Keratinocyte (primary cell): ENCODE results near the gene PNRC1. TPM values are rescaled to one million over a fixed set of nuclear protein-coding genes. Genes with fewer than 3 reads are reported as not detected.
"Not testable (repeated sequence)": the region's sequence is repeated elsewhere in the genome, so short reads cannot be mapped to it uniquely, and the experiment has no call there.

ENCODE experiments used
- DNase-seq: peaks from one replicate; pipeline ENCODE4 v3.0.0-alpha.2; 2011; ENCODE audit warnings: low read depth, missing footprints, low spot score
- FAIRE-seq: peaks from 2 replicates; lab custom pipeline; 2011; peaks lifted over from hg19 to GRCh38; lab: Jason Lieb, UNC
- H2AFZ ChIP-seq: 2 replicates; pipeline ENCODE4 v1.6.0; 2012; ENCODE audit warnings: low read length, control low read depth, inconsistent platforms; ENCODE audit not compliant: control insufficient read depth
- H3K27ac ChIP-seq: 2 replicates; pipeline ENCODE4 v1.5.1; 2011; ENCODE audit warnings: low read length; ENCODE audit not compliant: control insufficient read depth, insufficient read depth
- H3K27me3 ChIP-seq: 3 replicates; pipeline ENCODE4 v1.6.0; 2011; ENCODE audit warnings: low read length; ENCODE audit not compliant: control insufficient read depth, insufficient read depth; ENCODE audit errors: extremely low read depth
- H3K36me3 ChIP-seq, 2 experiments: 2 replicates in 1 of 2; 3 replicates in 1 of 2; pipeline ENCODE4 v1.5.1; 2011; ENCODE audit warnings: low read length in 2 of 2, mild to moderate bottlenecking in 1 of 2; ENCODE audit not compliant: control insufficient read depth in 2 of 2, insufficient read depth in 2 of 2; ENCODE audit errors: extremely low read depth in 1 of 2
- H3K4me1 ChIP-seq: 3 replicates; pipeline ENCODE4 v1.5.1; 2011; ENCODE audit warnings: low read length; ENCODE audit not compliant: control insufficient read depth, insufficient read depth; ENCODE audit errors: extremely low read depth
- H3K4me2 ChIP-seq: 3 replicates; pipeline ENCODE4 v1.6.0; 2011; ENCODE audit warnings: low read depth, low read length; ENCODE audit not compliant: control insufficient read depth, insufficient read depth; ENCODE audit errors: extremely low read depth
- H3K4me3 ChIP-seq, 3 experiments: fragments of 200-600 bp in 1 of 3; sonication (generic) in 1 of 3; 2 replicates in 2 of 3; 3 replicates in 1 of 3; pipeline ENCODE4 v1.5.1; 2011 to 2016; ENCODE audit warnings: low read length in 3 of 3, mild to moderate bottlenecking in 3 of 3, control low read depth in 2 of 3, inconsistent platforms in 1 of 3, low read depth in 1 of 3, mixed read lengths in 1 of 3, mixed run types in 1 of 3, moderate library complexity in 1 of 3; ENCODE audit not compliant: control insufficient read depth in 2 of 3, insufficient read depth in 2 of 3; ENCODE audit errors: extremely low read depth in 1 of 3
- H3K79me2 ChIP-seq: 2 replicates; pipeline ENCODE4 v1.6.0; 2012; ENCODE audit warnings: low read length; ENCODE audit not compliant: control insufficient read depth, insufficient read depth
- H3K9ac ChIP-seq: 3 replicates; pipeline ENCODE4 v1.6.0; 2011; ENCODE audit warnings: low read length; ENCODE audit not compliant: control insufficient read depth, insufficient read depth; ENCODE audit errors: extremely low read depth
- H3K9me1 ChIP-seq: 3 replicates; pipeline ENCODE4 v1.6.0; 2011; ENCODE audit warnings: low read length; ENCODE audit not compliant: control insufficient read depth, insufficient read depth; ENCODE audit errors: extremely low read depth
- H3K9me3 ChIP-seq: 2 replicates; pipeline ENCODE4 v1.5.1; 2012; ENCODE audit warnings: low read depth, low read length; ENCODE audit not compliant: control insufficient read depth
- H4K20me1 ChIP-seq: 3 replicates; pipeline ENCODE4 v1.6.0; 2011; ENCODE audit warnings: low read length; ENCODE audit not compliant: control insufficient read depth, insufficient read depth; ENCODE audit errors: extremely low read depth
- EZH2 ChIP-seq: IDR thresholded peaks from one replicate; pipeline ENCODE4 v1.6.1; 2012; ENCODE audit warnings: inconsistent platforms, mild to moderate bottlenecking, low read length, moderate library complexity
- dilution Hi-C: fragments of 300-500 bp; cut with MboI; formaldehyde crosslinking; loops from one replicate; pipeline ENCODE4 v1.7.0; 2020; ENCODE audit warnings: low sequenced_read_pairs; ENCODE audit not compliant: extremely low pct_ligation_motif_present
- polyA plus RNA-seq, 5 experiments: library from polyadenylated mRNA; depleted of rRNA in 3 of 5; stranded (reverse) in 3 of 5; stranded (forward) in 1 of 5; unstranded in 1 of 5; fragments of >200 nt; gene quantifications; 1 replicate in 1 of 5; 2 replicates in 3 of 5; 3 replicates in 1 of 5; pipeline versions ENCODE4 v1.2.1 to v1.2.3, GENCODE V29; 2011 to 2012; ENCODE audit warnings: missing spikeins in 2 of 5, low read depth in 1 of 5, low replicate concordance in 1 of 5
- TF ChIP-seq, protein P1 (sequence below), 3 experiments: IDR thresholded peaks in 1 of 3; conservative IDR thresholded peaks in 1 of 3; optimal IDR thresholded peaks in 1 of 3; 2 replicates in 2 of 3; 3 replicates in 1 of 3; pipeline versions ENCODE3 to v1.5.1; 2011; ENCODE audit warnings: low read length in 3 of 3, mild to moderate bottlenecking in 3 of 3, moderate library complexity in 2 of 3, control low read depth in 1 of 3, inconsistent platforms in 1 of 3; ENCODE audit not compliant: insufficient read depth in 2 of 3; ENCODE audit errors: extremely low read depth in 1 of 3

PNRC1 gene
- polyA plus RNA-seq, 1 donor (not counting 4 experiments of a cell fraction or from before 2014, with no cell fraction given): 34.6 TPM

DNA sequence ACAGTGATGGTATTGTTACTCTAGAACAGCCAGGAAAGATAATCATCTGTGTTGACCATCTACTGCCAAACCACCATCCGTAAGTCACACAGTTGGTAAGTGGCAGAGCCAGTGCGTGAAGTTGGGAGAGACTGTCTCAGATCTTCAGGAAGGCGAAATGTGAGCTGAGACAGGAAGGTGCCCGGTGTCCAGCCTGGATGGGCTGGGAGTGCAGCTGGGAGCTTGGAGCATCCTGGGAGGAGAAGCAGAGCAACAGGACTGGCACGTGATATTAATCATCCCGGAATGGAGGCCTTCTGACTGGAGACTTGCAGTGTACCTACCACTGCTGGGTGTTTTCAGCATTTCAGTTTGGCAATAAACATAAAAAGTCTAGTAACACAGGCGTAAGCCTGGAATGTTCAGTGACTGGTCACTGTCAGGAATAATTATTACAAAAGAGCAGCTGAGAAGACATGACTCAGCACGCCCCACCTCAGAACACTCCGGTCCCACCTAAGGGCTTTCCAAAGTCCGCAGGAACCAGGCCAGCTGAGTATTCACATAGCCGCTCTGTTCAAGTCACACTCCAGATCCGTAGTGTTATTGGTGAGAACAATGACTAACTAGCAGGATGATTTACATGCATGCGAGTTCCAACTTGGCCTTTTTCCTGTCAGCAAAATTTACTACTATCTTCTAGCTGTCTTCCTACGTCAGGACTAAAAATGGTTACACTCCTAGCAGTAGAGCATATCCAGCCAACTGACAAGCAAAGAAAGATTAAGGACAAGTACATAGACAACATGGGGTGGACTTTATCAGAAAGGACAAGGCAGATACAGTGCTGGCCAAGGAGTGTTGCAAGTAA is 45.1 kb upstream of the PNRC1 start:
- Histone ChIP-seq H3K36me3 (no peaks in the 10 kb centered on the region), H3K4me2 (peak overlapping the region; percentile 89), H3K27me3 (no peaks in the 10 kb centered on the region), H3K9me1 (no peaks in the 10 kb centered on the region), H3K4me3 (peak overlapping the region in 2 of 3 experiments; percentile 49 to 55), H3K9ac (peak overlapping the region; percentile 82), H4K20me1 (no peaks in the 10 kb centered on the region), H3K9me3 (peaks cover 2% of the 10 kb centered on the region), H3K79me2 (no peaks in the 10 kb centered on the region), H2AFZ (peak overlapping the region; percentile 50), H3K4me1 (peaks cover 28% of the 10 kb centered on the region), H3K27ac (peak overlapping the region; percentile 99)
- TF ChIP-seq, protein P1, sequence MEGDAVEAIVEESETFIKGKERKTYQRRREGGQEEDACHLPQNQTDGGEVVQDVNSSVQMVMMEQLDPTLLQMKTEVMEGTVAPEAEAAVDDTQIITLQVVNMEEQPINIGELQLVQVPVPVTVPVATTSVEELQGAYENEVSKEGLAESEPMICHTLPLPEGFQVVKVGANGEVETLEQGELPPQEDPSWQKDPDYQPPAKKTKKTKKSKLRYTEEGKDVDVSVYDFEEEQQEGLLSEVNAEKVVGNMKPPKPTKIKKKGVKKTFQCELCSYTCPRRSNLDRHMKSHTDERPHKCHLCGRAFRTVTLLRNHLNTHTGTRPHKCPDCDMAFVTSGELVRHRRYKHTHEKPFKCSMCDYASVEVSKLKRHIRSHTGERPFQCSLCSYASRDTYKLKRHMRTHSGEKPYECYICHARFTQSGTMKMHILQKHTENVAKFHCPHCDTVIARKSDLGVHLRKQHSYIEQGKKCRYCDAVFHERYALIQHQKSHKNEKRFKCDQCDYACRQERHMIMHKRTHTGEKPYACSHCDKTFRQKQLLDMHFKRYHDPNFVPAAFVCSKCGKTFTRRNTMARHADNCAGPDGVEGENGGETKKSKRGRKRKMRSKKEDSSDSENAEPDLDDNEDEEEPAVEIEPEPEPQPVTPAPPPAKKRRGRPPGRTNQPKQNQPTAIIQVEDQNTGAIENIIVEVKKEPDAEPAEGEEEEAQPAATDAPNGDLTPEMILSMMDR (optimal IDR thresholded peaks at IDR 0.05 in 1 of 3, IDR thresholded peaks at IDR 0.05 in 1 of 3, conservative IDR thresholded peaks at IDR 0.05 in 1 of 3; ENCODE audit: extremely low read depth in 1 of 3, insufficient read depth in 2 of 3, low read length in 3 of 3): no peak
- TF ChIP-seq EZH2: no peak
- dilution Hi-C loops: no loop called here
- FAIRE-seq: peak; percentile 100
- peak; percentile 97 for DNase-seq

DNA sequence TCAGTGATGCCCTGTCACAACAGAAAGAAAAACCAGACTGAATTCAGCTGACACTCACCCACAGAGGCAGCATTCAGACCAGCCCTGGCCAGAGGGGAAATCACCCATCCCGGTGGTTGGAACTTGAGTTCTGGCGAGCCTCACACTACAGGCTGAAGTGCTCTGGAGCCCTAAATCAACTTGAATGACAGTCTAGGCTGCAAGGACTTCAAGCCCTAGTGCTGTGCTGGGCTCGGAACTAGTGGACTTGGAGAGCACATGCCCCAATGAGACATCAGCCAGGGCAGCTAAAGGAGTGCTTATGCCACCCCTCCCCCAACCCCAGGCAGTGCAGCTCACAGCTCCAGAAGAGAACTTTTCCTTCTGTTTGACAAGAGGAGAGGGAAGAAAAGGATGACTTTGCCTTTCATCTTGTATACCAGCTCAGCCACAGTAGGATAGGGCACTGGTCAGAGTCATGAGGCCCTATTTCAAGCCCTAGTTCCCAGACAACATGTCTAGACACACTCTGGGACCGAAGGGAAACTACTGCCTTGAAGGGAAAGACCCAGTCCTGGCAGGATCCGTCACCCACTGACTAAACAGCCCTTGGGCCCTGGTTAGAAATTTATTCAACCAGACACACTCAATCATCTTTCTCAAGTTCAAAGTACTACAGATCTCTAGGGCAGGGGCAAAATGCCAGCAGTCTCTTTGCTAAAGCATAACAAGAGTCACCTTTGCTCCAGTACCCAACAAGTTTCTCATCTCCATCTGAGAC is 43.2 kb upstream of the PNRC1 start:
- H3K27ac ChIP-seq: peak overlapping the region; percentile 99
- DNase-seq: no peak

DNA sequence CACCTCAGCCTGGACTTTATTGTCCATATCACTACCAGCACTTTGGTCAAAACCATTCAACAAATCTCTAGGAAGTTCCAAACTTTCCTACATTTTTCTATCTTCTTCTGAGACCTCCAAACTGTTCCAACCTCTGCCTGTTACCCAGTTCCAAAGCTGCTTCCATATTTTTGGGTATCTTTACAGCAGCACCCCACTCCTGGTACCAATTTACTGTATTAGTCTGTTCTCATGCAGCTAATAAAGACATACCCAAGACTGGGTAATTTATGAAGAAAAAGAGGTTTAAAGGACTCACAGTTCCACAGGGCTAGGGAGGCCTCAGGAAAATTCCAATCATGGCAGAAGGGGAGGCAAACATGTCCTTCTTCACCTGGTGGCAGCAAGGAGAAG is 42.7 kb upstream of the PNRC1 start:
- H3K27ac ChIP-seq, H3K9me3 ChIP-seq, H3K4me2 ChIP-seq, H3K36me3 ChIP-seq, H3K79me2 ChIP-seq, H3K4me3 ChIP-seq, H3K27me3 ChIP-seq, dilution Hi-C loops, H4K20me1 ChIP-seq, H2AFZ ChIP-seq, FAIRE-seq, H3K9me1 ChIP-seq, DNase-seq, H3K9ac ChIP-seq: not testable (repeated sequence)
- peaks cover 28% of the 10 kb centered on the region for H3K4me1 ChIP-seq

More for the DNA sequence above, 43.2 kb upstream of the PNRC1 start:
- Histone ChIP-seq H4K20me1 (no peaks in the 10 kb centered on the region), H3K9ac (no peak overlapping the region), H3K4me2 (no peak overlapping the region), H3K4me3 (no peak overlapping the region), H3K36me3 (no peaks in the 10 kb centered on the region), H3K9me1 (no peaks in the 10 kb centered on the region), H3K27me3 (no peaks in the 10 kb centered on the region), H3K79me2 (no peaks in the 10 kb centered on the region), H3K4me1 (peaks cover 28% of the 10 kb centered on the region), H2AFZ (no peak overlapping the region), H3K9me3 (peaks cover 2% of the 10 kb centered on the region)
- TF ChIP-seq, protein P1 (optimal IDR thresholded peaks at IDR 0.05 in 1 of 3, IDR thresholded peaks at IDR 0.05 in 1 of 3, conservative IDR thresholded peaks at IDR 0.05 in 1 of 3; ENCODE audit: extremely low read depth in 1 of 3, insufficient read depth in 2 of 3, low read length in 3 of 3): no peak
- no peak for TF ChIP-seq EZH2
- dilution Hi-C loops: no loop called here
- FAIRE-seq: peak; percentile 44
